HG03039 (cell line): ENCODE data around the gene MCMBP.

Experiments
- ATAC-seq: cut with Tn5 transposase; IDR thresholded peaks from one replicate; pipeline ENCODE4 v1.9.1; 2021; ENCODE audit warnings: mild to moderate bottlenecking, moderate library complexity; ENCODE audit not compliant: unreplicated experiment

The MCMBP gene

GRCh38 chr10:119786117-119786769 is 86.4 kb downstream of the MCMBP start:
- no peak for ATAC-seq

- peak; percentile 55 for ATAC-seq
Measured at GRCh38 chr10:119784340-119785067, 88.1 kb downstream of the MCMBP start.

- no peak for ATAC-seq
Measured at GRCh38 chr10:119783665-119784027, 89.0 kb downstream of the MCMBP start.

- ATAC-seq = no peak
Measured at GRCh38 chr10:119782981-119783664, 89.5 kb downstream of the MCMBP start.

- ATAC-seq = no peak
Measured at GRCh38 chr10:119781498-119781897, 91.1 kb downstream of the MCMBP start.

- ATAC-seq = no peak
Measured at GRCh38 chr10:119780879-119781480, 91.7 kb downstream of the MCMBP start.
